Common myeloid progenitor, CD34-positive (primary cell): ENCODE measurements around the gene EHBP1.

Source experiments
- CTCF ChIA-PET: fragments of 350-600 bp; sonication (Branson Sonifier 250); formaldehyde crosslinking; loops from one replicate; lab custom pipeline; 2021; ENCODE audit warnings: antibody characterized with exemption; lab: Charles Lee
- POLR2A ChIA-PET: fragments of 350-600 bp; sonication (Branson Sonifier 250); formaldehyde crosslinking; loops from one replicate; lab custom pipeline; 2021; ENCODE audit warnings: antibody characterized with exemption; lab: Charles Lee
- DNase-seq, 3 donors: peaks; one replicate each; pipeline versions ENCODE4 v3.0.0 to v3.0.0-alpha.2; 2013
- H3K27ac ChIP-seq, 2 experiments: 1 replicate in 1 of 2; 2 replicates in 1 of 2; pipeline ENCODE4 v1.7.0; 2013; ENCODE audit warnings: inconsistent platforms in 2 of 2, low read length in 2 of 2, mild to moderate bottlenecking in 2 of 2, low read depth in 1 of 2, moderate library complexity in 1 of 2; ENCODE audit not compliant: severe bottlenecking in 2 of 2, insufficient read depth in 1 of 2, poor library complexity in 1 of 2
- H3K27me3 ChIP-seq, 5 experiments: replicated peaks in 2 of 5; 1 replicate in 3 of 5; 2 replicates in 2 of 5; pipeline versions ENCODE4 v1.6.1 to v1.7.0; 2013; ENCODE audit warnings: low read length in 4 of 5, mild to moderate bottlenecking in 2 of 5, moderate library complexity in 2 of 5, inconsistent platforms in 1 of 5; ENCODE audit not compliant: insufficient read depth in 5 of 5, control insufficient read depth in 4 of 5
- H3K36me3 ChIP-seq, 4 experiments: 1 replicate in 2 of 4; 2 replicates in 2 of 4; pipeline versions ENCODE4 v1.6.1 to v1.7.0; 2013; ENCODE audit warnings: low read length in 3 of 4, control low read depth in 1 of 4, mild to moderate bottlenecking in 1 of 4; ENCODE audit not compliant: control insufficient read depth in 4 of 4, insufficient read depth in 4 of 4
- H3K4me1 ChIP-seq, 4 experiments: 1 replicate in 3 of 4; 2 replicates in 1 of 4; pipeline versions ENCODE4 v1.6.1 to v1.7.1; 2013; ENCODE audit warnings: low read length in 3 of 4, mild to moderate bottlenecking in 3 of 4, control low read depth in 1 of 4, inconsistent platforms in 1 of 4, moderate library complexity in 1 of 4; ENCODE audit not compliant: control insufficient read depth in 4 of 4, insufficient read depth in 4 of 4; ENCODE audit errors: control extremely low read depth in 1 of 4
- H3K4me3 ChIP-seq, 7 experiments: 1 replicate in 4 of 7; 2 replicates in 3 of 7; pipeline versions ENCODE4 v1.5.1 to v1.7.0; 2013; ENCODE audit warnings: mild to moderate bottlenecking in 7 of 7, low read length in 6 of 7, moderate library complexity in 6 of 7, inconsistent platforms in 2 of 7, low read depth in 2 of 7, control low read depth in 1 of 7; ENCODE audit not compliant: insufficient read depth in 4 of 7, control insufficient read depth in 1 of 7; ENCODE audit errors: extremely low read depth in 1 of 7
- H3K9me3 ChIP-seq, 5 experiments: 1 replicate in 4 of 5; 2 replicates in 1 of 5; pipeline versions ENCODE4 v1.6.1 to v1.7.1; 2013; ENCODE audit warnings: low read length in 4 of 5, mild to moderate bottlenecking in 2 of 5, inconsistent platforms in 1 of 5, low read depth in 1 of 5, moderate library complexity in 1 of 5; ENCODE audit not compliant: control insufficient read depth in 4 of 5, insufficient read depth in 2 of 5; ENCODE audit errors: control extremely low read depth in 1 of 5
- WGBS: methylation state at CpG from one replicate; pipeline ENCODE4 v1.1.5; 2013; ENCODE audit not compliant: insufficient coverage; 5-methylcytosine and 5-hydroxymethylcytosine counted together

The EHBP1 gene

GRCh38 chr2:62741127-62741526 lies 35.6 kb downstream of the EHBP1 start:
- Histone ChIP-seq H3K9me3 (no peaks in the 10 kb centered on the region), H3K36me3 (no peaks in the 10 kb centered on the region), H3K4me1 (peaks cover 0 to 10% (median 4%) of the 10 kb centered on the region in 4 experiments), H3K4me3 (no peak overlapping the region), H3K27ac (no peak overlapping the region), H3K27me3 (no peaks in the 10 kb centered on the region)
- DNase-seq: peak in 2 of 3 donors; percentile 41 to 69
- ChIA-PET CTCF (no interaction called here), POLR2A (interaction anchor here (0.6 kb wide), 1 partner anchor 236 kb away, joined by 3 read pairs; no protein-coding TSS in a partner anchor)
- WGBS: no CpG with 5 or more reads among the region's 3 CpGs

DNA sequence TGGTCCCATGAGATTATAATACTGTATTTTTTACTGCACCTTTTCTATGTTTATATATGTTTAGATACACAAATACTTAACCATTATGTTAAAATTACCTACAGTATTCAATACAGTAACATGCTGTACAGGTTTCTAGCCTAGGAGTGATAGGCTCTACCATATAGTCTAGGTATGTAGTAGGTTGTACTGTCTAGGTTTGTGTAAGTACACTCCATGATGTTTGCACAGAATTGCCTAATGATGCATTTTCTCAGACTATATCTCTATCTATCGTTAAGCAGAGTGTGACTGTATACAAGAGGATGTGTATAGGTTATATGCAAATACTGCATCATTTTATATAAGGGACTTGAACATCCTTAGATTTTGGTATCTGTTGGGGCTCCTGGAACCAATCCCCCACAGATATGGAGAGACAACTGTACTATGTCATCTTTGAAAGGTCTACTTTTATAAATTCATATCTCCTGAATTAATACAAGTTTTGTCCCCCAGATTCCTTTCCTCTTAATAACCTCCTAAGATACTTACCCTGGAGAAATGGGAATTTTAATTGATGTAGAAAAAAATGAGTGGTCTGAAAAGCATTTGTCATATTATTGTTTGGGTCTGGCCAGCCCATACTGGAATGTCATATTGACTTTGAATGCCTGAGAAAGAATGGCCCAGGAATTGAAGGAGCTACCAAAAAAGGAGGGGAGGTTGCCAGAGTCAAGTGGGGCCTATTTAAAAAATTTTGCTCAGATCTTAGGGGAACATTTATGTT lies 36.6 kb downstream of the EHBP1 start:
- H3K4me1 ChIP-seq: peaks cover 0 to 10% (median 3%) of the 10 kb centered on the region in 4 experiments
- no CpG with 5 or more reads among the region's 1 CpG for WGBS
- no peak overlapping the region for H3K27ac ChIP-seq
- ChIA-PET CTCF (no interaction called here), POLR2A (no interaction called here)
- H3K9me3 ChIP-seq: no peaks in the 10 kb centered on the region
- no peak for DNase-seq
- no peaks in the 10 kb centered on the region for H3K27me3 ChIP-seq
- H3K36me3 ChIP-seq: no peaks in the 10 kb centered on the region
- H3K4me3 ChIP-seq: no peak overlapping the region

DNA sequence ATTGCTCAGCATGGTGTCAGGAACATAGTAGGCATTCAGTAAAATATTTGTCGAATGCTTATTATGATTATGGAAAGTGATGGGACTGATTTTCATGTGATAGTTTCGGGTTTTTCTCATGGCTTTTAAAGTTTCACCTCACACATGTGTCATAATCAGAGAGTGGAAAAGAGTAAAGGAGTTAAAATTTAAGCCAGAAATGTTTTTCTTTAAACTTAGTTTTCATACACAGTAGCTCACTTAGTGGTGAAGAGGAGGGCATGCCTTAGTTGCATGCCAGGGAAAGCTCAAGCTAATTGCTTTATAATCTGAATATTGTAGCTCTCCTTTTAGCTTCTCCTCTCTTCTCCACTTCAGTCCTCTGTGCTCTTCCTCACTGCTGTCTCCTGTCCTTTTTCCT lies 38.0 kb downstream of the EHBP1 start:
- Histone ChIP-seq H3K4me1 (peaks cover 0 to 10% (median 3%) of the 10 kb centered on the region in 4 experiments), H3K27me3 (no peaks in the 10 kb centered on the region), H3K4me3 (no peak overlapping the region), H3K36me3 (no peaks in the 10 kb centered on the region), H3K27ac (no peak overlapping the region), H3K9me3 (no peaks in the 10 kb centered on the region)
- CTCF ChIA-PET: interaction anchor here (1.1 kb wide), 1 partner anchor 286 kb away, joined by 3 read pairs; no protein-coding TSS in a partner anchor
- no CpG with 5 or more reads among the region's 2 CpGs for WGBS
- POLR2A ChIA-PET: no interaction called here
- DNase-seq: no peak

DNA sequence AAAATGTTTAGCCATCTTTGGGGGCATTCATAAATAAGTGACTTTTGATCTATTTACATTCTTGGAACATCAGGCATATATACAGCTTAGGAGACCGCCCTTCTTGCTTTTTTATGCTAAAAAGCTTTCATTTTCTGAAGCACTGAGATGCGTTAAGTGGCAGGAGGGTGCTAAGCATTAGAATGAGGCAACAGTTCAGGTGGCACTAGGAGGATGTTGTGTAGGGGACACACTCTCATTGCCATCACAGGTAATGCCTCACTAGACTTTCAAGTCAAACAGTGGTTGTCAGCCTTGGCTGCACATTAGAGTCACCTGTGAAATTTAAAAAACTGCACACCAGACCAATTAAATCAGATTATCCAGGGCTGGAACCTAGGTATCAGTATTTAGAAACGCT lies 39.1 kb downstream of the EHBP1 start:
- CTCF ChIA-PET: no interaction called here
- WGBS: no CpG with 5 or more reads among the region's 3 CpGs

DNA sequence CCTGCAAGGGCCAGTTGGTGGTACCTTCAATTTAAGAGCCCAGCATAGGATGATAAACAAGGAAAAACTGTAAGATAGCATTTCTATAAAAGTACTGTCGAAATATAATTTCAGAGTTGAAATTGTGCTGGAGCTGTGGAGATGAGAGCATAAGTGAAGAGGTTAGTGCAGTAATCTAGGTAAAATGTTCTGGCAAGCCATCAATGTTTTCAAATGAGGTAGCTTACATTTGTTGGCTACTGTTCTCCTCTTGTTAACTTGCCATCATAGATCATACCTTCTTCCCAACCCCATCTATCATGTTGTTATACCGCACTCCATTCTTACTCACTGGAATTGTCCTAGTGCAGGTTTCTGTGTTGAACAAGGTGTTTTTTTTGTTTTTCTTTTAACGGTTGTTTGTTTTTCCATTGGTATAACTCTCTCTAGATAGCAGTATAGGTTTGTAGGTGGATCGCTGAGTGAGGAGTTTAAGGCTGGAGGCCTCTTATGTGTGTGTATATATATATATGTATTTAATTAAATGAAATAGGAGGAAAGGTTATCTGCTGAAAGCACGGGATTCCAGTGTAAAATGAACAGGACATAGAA lies 40.5 kb downstream of the EHBP1 start:
- Histone ChIP-seq H3K27ac (no peak overlapping the region), H3K9me3 (no peaks in the 10 kb centered on the region), H3K36me3 (no peaks in the 10 kb centered on the region), H3K4me3 (no peak overlapping the region), H3K27me3 (no peaks in the 10 kb centered on the region), H3K4me1 (peaks cover 0 to 2% (median under 1%) of the 10 kb centered on the region in 4 experiments)
- DNase-seq: no peak
- 100% methylated on average over 1 of the region's 5 CpGs for WGBS
- CTCF ChIA-PET: interaction anchor here (0.8 to 1.4 kb wide), 3 partner anchors 9 to 290 kb away, joined by 3 read pairs; no protein-coding TSS in a partner anchor
- POLR2A ChIA-PET: no interaction called here

More for the DNA sequence above, 39.1 kb downstream of the EHBP1 start:
- DNase-seq: no peak
- no peaks in the 10 kb centered on the region for H3K27me3 ChIP-seq
- no peak overlapping the region for H3K4me3 ChIP-seq
- no peak overlapping the region for H3K27ac ChIP-seq
- no peaks in the 10 kb centered on the region for H3K9me3 ChIP-seq
- no peaks in the 10 kb centered on the region for H3K36me3 ChIP-seq
- POLR2A ChIA-PET: no interaction called here
- peaks cover 0 to 10% (median 3%) of the 10 kb centered on the region in 4 experiments for H3K4me1 ChIP-seq

GRCh38 chr2:62747169-62747568 lies 41.7 kb downstream of the EHBP1 start:
- WGBS: no CpG with 5 or more reads among the region's 2 CpGs
- DNase-seq: no peak
- ChIA-PET POLR2A (no interaction called here), CTCF (interaction anchor here (1.4 kb wide), 1 partner anchor 291 kb away, joined by 3 read pairs; no protein-coding TSS in a partner anchor)
- Histone ChIP-seq H3K4me1 (no peaks in the 10 kb centered on the region), H3K4me3 (no peak overlapping the region), H3K27me3 (no peaks in the 10 kb centered on the region), H3K9me3 (no peaks in the 10 kb centered on the region), H3K36me3 (no peaks in the 10 kb centered on the region), H3K27ac (no peak overlapping the region)

DNA sequence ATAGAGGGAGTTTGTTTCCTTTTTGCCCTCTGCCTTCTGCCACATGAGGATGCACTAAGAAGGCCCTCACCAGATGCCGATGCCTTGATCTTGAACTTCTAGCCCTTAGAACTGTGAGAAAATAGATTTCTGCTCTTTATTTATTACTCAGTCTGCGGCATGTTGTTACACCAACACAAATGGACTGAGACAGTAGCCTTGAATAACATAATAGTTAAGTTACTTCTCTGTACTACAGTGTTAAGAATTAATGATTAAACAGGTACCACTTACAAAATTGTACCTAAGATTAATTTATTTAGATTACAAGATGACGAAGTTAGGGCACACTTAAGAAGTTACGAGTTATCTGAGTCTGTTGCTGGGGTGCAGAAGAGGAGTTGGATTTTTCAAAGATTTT lies 42.4 kb downstream of the EHBP1 start:
- DNase-seq: no peak
- Histone ChIP-seq H3K27ac (no peak overlapping the region), H3K4me1 (no peaks in the 10 kb centered on the region), H3K27me3 (no peaks in the 10 kb centered on the region), H3K36me3 (no peaks in the 10 kb centered on the region), H3K9me3 (no peaks in the 10 kb centered on the region), H3K4me3 (no peak overlapping the region)
- ChIA-PET POLR2A (no interaction called here), CTCF (no interaction called here)
- WGBS: 100% methylated on average over 1 of the region's 4 CpGs
